GM12873 (cell line): ENCODE measurements around the gene GAS2L3.

Experiments
- TF ChIP-seq, protein P1 (sequence below): IDR thresholded peaks from 2 replicates; pipeline ENCODE4 v1.5.1; 2012; ENCODE audit warnings: low read depth, mild to moderate bottlenecking, moderate library complexity, low read length, control low read depth; ENCODE audit not compliant: insufficient read depth; ENCODE audit errors: missing control alignments

GAS2L3 gene

GRCh38 chr12:100573292-100574186, at the start of gene GAS2L3:
GAS2L3 (plus strand) TSS chr12:100573684; CDS start chr12:100594905, 21,221 bp downstream.
- TF ChIP-seq, protein P1, sequence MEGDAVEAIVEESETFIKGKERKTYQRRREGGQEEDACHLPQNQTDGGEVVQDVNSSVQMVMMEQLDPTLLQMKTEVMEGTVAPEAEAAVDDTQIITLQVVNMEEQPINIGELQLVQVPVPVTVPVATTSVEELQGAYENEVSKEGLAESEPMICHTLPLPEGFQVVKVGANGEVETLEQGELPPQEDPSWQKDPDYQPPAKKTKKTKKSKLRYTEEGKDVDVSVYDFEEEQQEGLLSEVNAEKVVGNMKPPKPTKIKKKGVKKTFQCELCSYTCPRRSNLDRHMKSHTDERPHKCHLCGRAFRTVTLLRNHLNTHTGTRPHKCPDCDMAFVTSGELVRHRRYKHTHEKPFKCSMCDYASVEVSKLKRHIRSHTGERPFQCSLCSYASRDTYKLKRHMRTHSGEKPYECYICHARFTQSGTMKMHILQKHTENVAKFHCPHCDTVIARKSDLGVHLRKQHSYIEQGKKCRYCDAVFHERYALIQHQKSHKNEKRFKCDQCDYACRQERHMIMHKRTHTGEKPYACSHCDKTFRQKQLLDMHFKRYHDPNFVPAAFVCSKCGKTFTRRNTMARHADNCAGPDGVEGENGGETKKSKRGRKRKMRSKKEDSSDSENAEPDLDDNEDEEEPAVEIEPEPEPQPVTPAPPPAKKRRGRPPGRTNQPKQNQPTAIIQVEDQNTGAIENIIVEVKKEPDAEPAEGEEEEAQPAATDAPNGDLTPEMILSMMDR = no peak

GRCh38 chr12:100528034-100528433, 45.5 kb upstream of the GAS2L3 start:
- TF ChIP-seq, protein P1 = no peak

GRCh38 chr12:100528471-100529127, 44.9 kb upstream of the GAS2L3 start:
- TF ChIP-seq, protein P1 = no peak

- TF ChIP-seq, protein P1 = no peak
These were observed 43.6 kb upstream of the GAS2L3 start for GRCh38 chr12:100529756-100530350.

DNA sequence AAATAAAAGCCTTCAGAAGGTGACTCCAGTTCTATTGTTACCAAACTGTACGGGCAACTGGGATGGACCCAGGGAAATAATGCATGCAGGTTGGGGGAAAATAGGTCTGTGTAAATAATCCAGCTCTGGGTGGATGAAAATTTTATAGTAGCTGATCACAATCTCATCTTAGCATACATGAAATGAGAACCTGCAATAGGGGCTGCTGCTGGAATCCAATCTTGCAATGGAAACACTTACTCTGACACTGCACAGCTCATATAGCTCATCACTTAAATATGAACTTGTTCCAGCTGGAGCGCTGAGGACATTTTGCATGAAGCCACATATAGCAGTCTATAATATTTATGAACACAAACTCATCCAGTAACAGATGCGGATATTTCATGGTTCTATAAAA, 40.1 kb upstream of the GAS2L3 start:
- TF ChIP-seq, protein P1 = no peak

DNA sequence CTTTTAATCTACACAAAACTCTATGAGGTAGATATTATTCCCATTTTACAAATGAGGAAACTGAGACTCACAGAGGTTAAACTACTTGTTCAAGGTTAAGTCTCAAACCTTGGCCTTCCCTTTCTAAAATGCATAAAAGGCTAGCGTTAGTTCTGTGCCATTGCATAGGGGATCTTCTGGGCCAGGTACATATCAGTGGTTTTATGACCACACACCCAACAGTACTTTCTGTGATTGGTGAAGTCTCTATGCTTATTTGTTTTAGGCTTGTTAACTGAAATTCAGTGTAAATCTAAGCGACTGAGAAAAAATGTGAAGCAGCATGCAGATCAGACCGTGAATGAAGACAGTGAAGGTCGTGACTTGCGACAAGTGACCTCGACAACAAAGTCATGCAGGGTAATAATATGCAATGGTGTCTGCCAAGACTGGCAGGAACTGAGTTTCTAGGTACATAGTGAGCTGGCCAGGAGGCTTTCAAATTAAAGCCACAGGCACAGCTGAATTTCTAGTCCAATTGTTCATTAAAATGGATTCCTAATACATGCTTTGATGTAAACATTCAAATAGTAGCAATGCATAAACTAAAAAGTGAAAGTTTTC, 38.8 kb upstream of the GAS2L3 start:
- TF ChIP-seq, protein P1 = no peak
